NT2/D1 (cell line): ENCODE data around the gene SLC6A18.

Source experiments
- YY1 ChIP-seq: IDR thresholded peaks from 2 replicates; pipeline ENCODE4 v1.6.1; 2011; ENCODE audit not compliant: insufficient read length, insufficient read depth
- ZNF274 ChIP-seq: IDR thresholded peaks from 2 replicates; pipeline ENCODE4 v1.6.1; 2011; ENCODE audit warnings: mild to moderate bottlenecking, low read depth, low read length

DNA sequence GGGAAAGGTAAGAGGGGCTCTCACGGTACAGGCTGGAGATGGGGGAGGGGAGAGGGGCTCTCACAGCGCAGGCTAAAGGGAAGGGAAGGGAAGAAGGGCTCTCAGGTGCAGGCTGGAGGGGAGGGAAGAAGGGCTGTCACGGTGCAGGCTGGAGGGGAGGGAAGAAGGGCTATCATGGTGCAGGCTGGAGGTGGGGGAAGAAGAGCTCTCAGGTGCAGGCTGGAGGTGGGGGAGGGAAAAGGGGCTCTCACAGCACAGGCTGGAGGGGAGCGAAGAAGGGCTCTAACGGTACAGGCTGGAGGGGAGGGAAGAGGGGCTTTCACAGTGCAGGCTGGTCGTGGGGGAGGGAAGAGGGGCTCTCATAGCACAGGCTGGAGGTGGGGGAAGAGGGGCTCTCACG is 4.6 kb downstream of the SLC6A18 start:
- TF ChIP-seq ZNF274 (no peak), YY1 (no peak)
